Endodermal cell (in vitro differentiated cells): ENCODE results near the gene PLEKHG4B. TPM values are rescaled to one million over a fixed set of nuclear protein-coding genes. Genes with fewer than 3 reads are reported as not detected.

Source experiments
- DNase-seq: peaks from one replicate; pipeline ENCODE4 v3.0.0-alpha.2; 2017
- H3K27ac ChIP-seq: 2 replicates; pipeline ENCODE4 v1.5.1; 2013; ENCODE audit warnings: mild to moderate bottlenecking, low read depth, low read length, moderate library complexity
- H3K27me3 ChIP-seq: 2 replicates; pipeline ENCODE4 v1.6.1; 2013; ENCODE audit warnings: mild to moderate bottlenecking, low read length, moderate library complexity; ENCODE audit not compliant: insufficient read depth, control insufficient read depth, poor library complexity, severe bottlenecking
- H3K36me3 ChIP-seq: 2 replicates; pipeline ENCODE4 v1.7.0; 2013; ENCODE audit warnings: mild to moderate bottlenecking, low read length, moderate library complexity; ENCODE audit not compliant: control insufficient read depth, insufficient read depth
- H3K4me1 ChIP-seq: one replicate; pipeline ENCODE4 v1.7.0; 2013; ENCODE audit warnings: low read length; ENCODE audit not compliant: control insufficient read depth, insufficient read depth
- H3K4me3 ChIP-seq: 2 replicates; pipeline ENCODE4 v1.5.1; 2013; ENCODE audit warnings: mild to moderate bottlenecking, low read length, moderate library complexity
- H3K9ac ChIP-seq: 2 replicates; pipeline ENCODE4 v1.6.1; 2013; ENCODE audit warnings: mild to moderate bottlenecking, low read length, moderate library complexity; ENCODE audit not compliant: poor library complexity, severe bottlenecking; ENCODE audit errors: extremely low read depth
- H3K9me3 ChIP-seq: 2 replicates; pipeline ENCODE4 v1.6.1; 2013; ENCODE audit warnings: mild to moderate bottlenecking, low read length, moderate library complexity; ENCODE audit not compliant: control insufficient read depth
- H3K27ac Mint-ChIP-seq: 2 replicates; pipeline ENCODE4 v1.8.0; 2020; ENCODE audit warnings: mixed read lengths
- H3K27me3 Mint-ChIP-seq: 2 replicates; pipeline ENCODE4 v1.8.0; 2021; ENCODE audit warnings: mild to moderate bottlenecking, mixed read lengths; ENCODE audit not compliant: insufficient read depth
- H3K36me3 Mint-ChIP-seq: 2 replicates; pipeline ENCODE4 v1.8.0; 2020; ENCODE audit warnings: low read depth, mixed read lengths
- H3K4me1 Mint-ChIP-seq: 2 replicates; pipeline ENCODE4 v1.8.0; 2020; ENCODE audit warnings: mixed read lengths
- H3K4me3 Mint-ChIP-seq: 2 replicates; pipeline ENCODE4 v1.8.0; 2020; ENCODE audit warnings: mild to moderate bottlenecking, moderate library complexity, mixed read lengths
- H3K9me3 Mint-ChIP-seq: 2 replicates; pipeline ENCODE4 v1.8.0; 2020; ENCODE audit warnings: mild to moderate bottlenecking, mixed read lengths
- whole genome bisulfite sequencing, 2 experiments: methylation state at CpG; one replicate each; pipeline versions ENCODE4 v1.1.5 to v1.1.7; 2013; ENCODE audit warnings: missing lambda C conversion rate in 2 of 2, mixed read lengths in 1 of 2; ENCODE audit not compliant: insufficient coverage in 1 of 2, insufficient read length in 1 of 2; 5-methylcytosine and 5-hydroxymethylcytosine counted together
- total RNA-seq, 2 donors: library from RNA; stranded (reverse); fragmentation: NEBNext Ultra II Directional in 1 of 2; extraction: Animal tissue kit (Norgen Biotek cat#: 25700) in 1 of 2; gene quantifications; 2 replicates in 1 of 2; 3 replicates in 1 of 2; pipeline ENCODE4 v1.2.1, GENCODE V29; 2021
- TF ChIP-seq, protein P1 (sequence below): fragments of 200-600 bp; sonication (generic); conservative IDR thresholded peaks from 2 replicates; pipeline ENCODE4 v1.5.0; 2021; ENCODE audit warnings: antibody characterized with exemption, mild to moderate bottlenecking

The PLEKHG4B gene
- total RNA-seq, 2 donors from 2014 or later: 16.3 to 22.8 TPM

DNA sequence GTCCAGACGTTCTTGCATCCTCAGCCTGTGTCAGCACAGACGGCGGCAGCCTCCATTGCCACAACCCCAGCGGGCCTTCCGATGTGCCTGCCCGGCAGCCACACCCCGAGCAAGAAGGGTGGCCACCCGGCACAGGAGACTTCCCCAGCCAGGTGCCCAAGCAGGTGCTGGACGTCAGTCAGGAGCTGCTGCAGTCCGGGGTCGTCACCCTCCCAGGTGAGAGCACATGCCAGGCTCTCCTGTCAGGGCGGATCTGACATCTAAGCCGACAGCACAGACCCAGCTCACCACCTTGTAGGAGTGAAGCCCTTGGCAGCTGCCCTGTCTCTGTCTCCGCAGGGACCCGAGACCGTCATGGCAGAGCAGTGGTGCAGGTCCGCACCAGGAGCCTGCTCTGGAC, 51.1 kb downstream of the PLEKHG4B start:
- H3K9me3 ChIP-seq: peaks cover 13% of the 10 kb centered on the region
- TF ChIP-seq, protein P1, sequence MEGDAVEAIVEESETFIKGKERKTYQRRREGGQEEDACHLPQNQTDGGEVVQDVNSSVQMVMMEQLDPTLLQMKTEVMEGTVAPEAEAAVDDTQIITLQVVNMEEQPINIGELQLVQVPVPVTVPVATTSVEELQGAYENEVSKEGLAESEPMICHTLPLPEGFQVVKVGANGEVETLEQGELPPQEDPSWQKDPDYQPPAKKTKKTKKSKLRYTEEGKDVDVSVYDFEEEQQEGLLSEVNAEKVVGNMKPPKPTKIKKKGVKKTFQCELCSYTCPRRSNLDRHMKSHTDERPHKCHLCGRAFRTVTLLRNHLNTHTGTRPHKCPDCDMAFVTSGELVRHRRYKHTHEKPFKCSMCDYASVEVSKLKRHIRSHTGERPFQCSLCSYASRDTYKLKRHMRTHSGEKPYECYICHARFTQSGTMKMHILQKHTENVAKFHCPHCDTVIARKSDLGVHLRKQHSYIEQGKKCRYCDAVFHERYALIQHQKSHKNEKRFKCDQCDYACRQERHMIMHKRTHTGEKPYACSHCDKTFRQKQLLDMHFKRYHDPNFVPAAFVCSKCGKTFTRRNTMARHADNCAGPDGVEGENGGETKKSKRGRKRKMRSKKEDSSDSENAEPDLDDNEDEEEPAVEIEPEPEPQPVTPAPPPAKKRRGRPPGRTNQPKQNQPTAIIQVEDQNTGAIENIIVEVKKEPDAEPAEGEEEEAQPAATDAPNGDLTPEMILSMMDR: no peak
- Mint-ChIP-seq H3K9me3 (peaks cover 18% of the 10 kb centered on the region), H3K36me3 (peaks cover 51% of the 10 kb centered on the region), H3K27me3 (no peaks in the 10 kb centered on the region), H3K4me1 (peaks cover 10% of the 10 kb centered on the region), H3K4me3 (no peak overlapping the region), H3K27ac (no peak overlapping the region)
- peaks cover 6% of the 10 kb centered on the region for H3K36me3 ChIP-seq
- no peaks in the 10 kb centered on the region for H3K4me1 ChIP-seq
- H3K9ac ChIP-seq: no peak overlapping the region
- H3K27ac ChIP-seq: no peak overlapping the region
- 82 to 85% methylated on average over 11 to 17 of the region's 17 CpGs for WGBS, 2 experiments
- no peaks in the 10 kb centered on the region for H3K27me3 ChIP-seq
- no peak for DNase-seq
- H3K4me3 ChIP-seq: no peak overlapping the region

DNA sequence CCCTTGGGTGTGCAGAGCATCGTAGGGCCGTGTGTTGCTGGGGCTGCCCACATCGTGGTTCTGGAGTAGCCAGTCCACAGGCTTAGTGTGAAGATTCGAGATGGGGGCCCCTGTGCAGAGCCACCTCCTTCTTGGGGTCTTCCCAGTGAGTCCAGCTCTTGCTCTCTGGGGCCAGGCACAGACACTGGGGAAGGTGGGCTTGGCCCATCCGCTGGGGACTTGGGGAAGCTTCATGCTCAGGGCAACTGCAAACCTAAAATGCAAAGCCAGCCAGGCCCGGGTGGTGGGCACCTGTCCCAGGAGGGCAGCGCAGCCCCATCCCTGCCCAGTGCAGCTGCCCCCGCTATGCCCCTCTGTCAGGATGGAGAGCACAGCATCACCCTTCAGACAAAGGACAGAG, 53.0 kb downstream of the PLEKHG4B start:
- TF ChIP-seq, protein P1: no peak
- peaks cover 64% of the 10 kb centered on the region for H3K36me3 Mint-ChIP-seq
- Histone ChIP-seq H3K27me3 (no peaks in the 10 kb centered on the region), H3K4me1 (no peaks in the 10 kb centered on the region), H3K27ac (no peak overlapping the region), H3K9ac (no peak overlapping the region), H3K4me3 (no peak overlapping the region), H3K9me3 (peaks cover 15% of the 10 kb centered on the region), H3K36me3 (peaks cover 6% of the 10 kb centered on the region)
- H3K4me1 Mint-ChIP-seq: no peaks in the 10 kb centered on the region
- no peak overlapping the region for H3K27ac Mint-ChIP-seq
- peaks cover 30% of the 10 kb centered on the region for H3K9me3 Mint-ChIP-seq
- H3K27me3 Mint-ChIP-seq: no peaks in the 10 kb centered on the region
- no peak for DNase-seq
- 96 to 100% methylated on average over 6 to 8 of the region's 8 CpGs for WGBS, 2 experiments
- H3K4me3 Mint-ChIP-seq: no peak overlapping the region

GRCh38 chr5:145585-146323, 53.8 kb downstream of the PLEKHG4B start:
- H3K27me3 Mint-ChIP-seq: no peaks in the 10 kb centered on the region
- Histone ChIP-seq H3K36me3 (peaks cover 6% of the 10 kb centered on the region), H3K9me3 (peaks cover 15% of the 10 kb centered on the region), H3K27me3 (no peaks in the 10 kb centered on the region), H3K27ac (no peak overlapping the region), H3K4me1 (no peaks in the 10 kb centered on the region), H3K4me3 (no peak overlapping the region), H3K9ac (no peak overlapping the region)
- TF ChIP-seq, protein P1: no peak
- no peak for DNase-seq
- WGBS, 2 experiments: 57 to 68% methylated on average over 5 to 7 of the region's 7 CpGs
- no peak overlapping the region for H3K4me3 Mint-ChIP-seq
- H3K36me3 Mint-ChIP-seq: peaks cover 64% of the 10 kb centered on the region
- H3K9me3 Mint-ChIP-seq: peaks cover 30% of the 10 kb centered on the region
- no peaks in the 10 kb centered on the region for H3K4me1 Mint-ChIP-seq
- no peak overlapping the region for H3K27ac Mint-ChIP-seq
